ENCODE measurements around the gene INHBB.

DNA sequence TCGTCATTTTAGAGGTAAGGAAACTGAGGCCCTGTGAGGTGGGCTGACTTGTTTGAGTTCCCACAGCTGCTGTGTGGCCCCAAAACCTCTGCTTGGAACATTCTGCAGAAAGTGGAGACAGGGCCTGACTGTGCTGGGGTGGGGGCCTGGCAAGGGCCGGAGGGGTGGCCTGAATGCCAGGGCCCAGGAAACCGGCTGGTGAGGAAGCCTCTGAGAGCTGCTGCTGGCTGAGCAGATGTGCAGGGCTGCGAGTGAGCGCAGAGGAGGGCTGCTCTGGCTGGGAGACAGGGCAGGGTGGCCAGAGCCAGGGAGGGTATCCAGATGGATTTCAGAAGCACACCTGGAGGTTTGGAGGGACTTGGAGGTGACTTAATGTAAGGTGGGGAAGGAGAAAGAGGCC, 29.9 kb upstream of the INHBB start:
- TF ChIP-seq, protein P1, sequence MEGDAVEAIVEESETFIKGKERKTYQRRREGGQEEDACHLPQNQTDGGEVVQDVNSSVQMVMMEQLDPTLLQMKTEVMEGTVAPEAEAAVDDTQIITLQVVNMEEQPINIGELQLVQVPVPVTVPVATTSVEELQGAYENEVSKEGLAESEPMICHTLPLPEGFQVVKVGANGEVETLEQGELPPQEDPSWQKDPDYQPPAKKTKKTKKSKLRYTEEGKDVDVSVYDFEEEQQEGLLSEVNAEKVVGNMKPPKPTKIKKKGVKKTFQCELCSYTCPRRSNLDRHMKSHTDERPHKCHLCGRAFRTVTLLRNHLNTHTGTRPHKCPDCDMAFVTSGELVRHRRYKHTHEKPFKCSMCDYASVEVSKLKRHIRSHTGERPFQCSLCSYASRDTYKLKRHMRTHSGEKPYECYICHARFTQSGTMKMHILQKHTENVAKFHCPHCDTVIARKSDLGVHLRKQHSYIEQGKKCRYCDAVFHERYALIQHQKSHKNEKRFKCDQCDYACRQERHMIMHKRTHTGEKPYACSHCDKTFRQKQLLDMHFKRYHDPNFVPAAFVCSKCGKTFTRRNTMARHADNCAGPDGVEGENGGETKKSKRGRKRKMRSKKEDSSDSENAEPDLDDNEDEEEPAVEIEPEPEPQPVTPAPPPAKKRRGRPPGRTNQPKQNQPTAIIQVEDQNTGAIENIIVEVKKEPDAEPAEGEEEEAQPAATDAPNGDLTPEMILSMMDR (IDR thresholded peaks at IDR 0.05 in 4 of 5, conservative IDR thresholded peaks at IDR 0.05 in 1 of 5): no peak
- TF ChIP-seq POLR2A (IDR thresholded peaks at IDR 0.05): no peak

All from gastrocnemius medialis (tissue), 4 donors.